HCT116 (cell line): Measurements from ENCODE around the gene ASB15. TPM values are rescaled to one million over a fixed set of nuclear protein-coding genes. Genes with fewer than 3 reads are reported as not detected.

Experiments used
- ATAC-seq: fragments of 200-7000 bp; cut with Tn5 transposase; 2 replicates; pipeline ENCODE4 v1.9.1; 2020; ENCODE audit warnings: mild to moderate bottlenecking, moderate library complexity
- BruUV-seq: library from RNA; stranded (reverse); fragments of 400-500 nt; replicated peaks from 2 replicates; lab custom pipeline; 2021; lab: Mats Ljungman, UMichigan
- CTCF ChIA-PET: fragments of 300-600 bp; sonication (Branson Sonifier 250); formaldehyde crosslinking; loops from one replicate; lab custom pipeline; 2021; ENCODE audit warnings: antibody characterized with exemption; lab: Charles Lee
- POLR2A ChIA-PET: fragments of 300-600, 350-600 bp; sonication (Branson Sonifier 250); formaldehyde crosslinking; loops from one replicate; lab custom pipeline; 2021; ENCODE audit warnings: antibody characterized with exemption; lab: Charles Lee
- RAD21 ChIA-PET, 2 experiments: fragments of 300-600 bp; sonication (Branson Sonifier 250); formaldehyde crosslinking; loops; one replicate each; lab custom pipeline; 2023; ENCODE audit warnings: low total read pairs in 2 of 2; ENCODE audit not compliant: uncharacterized antibody in 2 of 2, unreplicated experiment in 2 of 2, low non-redundant PET in 1 of 2; lab: Charles Lee
- DNase-seq: peaks from one replicate; pipeline ENCODE4 v3.0.0-alpha.2; 2010; ENCODE audit warnings: low read depth, low spot score
- H2AFZ ChIP-seq: fragments of 200-600 bp; shearing (Covaris generic), sonication (generic); 2 replicates; pipeline ENCODE4 v1.6.1; 2017; ENCODE audit warnings: low read depth, mixed run types, mixed read lengths, antibody characterized with exemption, low read length; ENCODE audit not compliant: poor library complexity, severe bottlenecking
- H3K27ac ChIP-seq: 2 replicates; pipeline ENCODE4 v1.5.1; 2012; ENCODE audit warnings: low read depth, low read length
- H3K27me3 ChIP-seq: fragments of 200-600 bp; sonication (generic); 2 replicates; pipeline ENCODE4 v1.6.1; 2016; ENCODE audit warnings: mixed run types, low read length, mixed read lengths; ENCODE audit not compliant: insufficient read depth
- H3K36me3 ChIP-seq, 2 experiments: fragments of 200-500 bp in 1 of 2; fragments of 200-600 bp in 1 of 2; sonication (Bioruptor generic) in 1 of 2; sonication (generic) in 1 of 2; 2 replicates each; pipeline versions ENCODE4 v1.5.1 to v1.6.1; 2014 to 2016; ENCODE audit warnings: low read length in 2 of 2, inconsistent platforms in 1 of 2, mixed read lengths in 1 of 2, mixed run types in 1 of 2; ENCODE audit not compliant: insufficient read depth in 2 of 2, control insufficient read depth in 1 of 2
- H3K4me1 ChIP-seq, 2 experiments: fragments of 200-600 bp in 1 of 2; sonication (generic) in 1 of 2; 2 replicates each; pipeline versions ENCODE4 v1.5.1 to v1.6.1; 2012 to 2017; ENCODE audit warnings: low read length in 2 of 2, inconsistent platforms in 1 of 2, mild to moderate bottlenecking in 1 of 2, mixed read lengths in 1 of 2, mixed run types in 1 of 2, moderate library complexity in 1 of 2; ENCODE audit not compliant: insufficient read depth in 2 of 2, control insufficient read depth in 1 of 2
- H3K4me2 ChIP-seq: fragments of 200-600 bp; sonication (generic); 2 replicates; pipeline ENCODE4 v1.6.1; 2017; ENCODE audit warnings: mixed run types, low read length, mixed read lengths
- H3K4me3 ChIP-seq, 2 experiments: fragments of 200-600 bp in 1 of 2; sonication (generic) in 1 of 2; replicated peaks in 1 of 2; 2 replicates each; pipeline ENCODE4 v1.5.1; 2011 to 2016; ENCODE audit warnings: low read length in 2 of 2, control low read depth in 1 of 2, low read depth in 1 of 2, mild to moderate bottlenecking in 1 of 2, mixed read lengths in 1 of 2, mixed run types in 1 of 2
- H3K79me2 ChIP-seq: fragments of 200-600 bp; sonication (generic); 2 replicates; pipeline ENCODE4 v1.6.1; 2017; ENCODE audit warnings: mild to moderate bottlenecking, mixed run types, low read length, moderate library complexity, mixed read lengths; ENCODE audit not compliant: insufficient read depth
- H3K9ac ChIP-seq: fragments of 200-600 bp; sonication (generic); 2 replicates; pipeline ENCODE4 v1.6.1; 2016; ENCODE audit warnings: low read length, mixed read lengths
- H3K9me2 ChIP-seq: fragments of 200-600 bp; sonication (generic), shearing (Covaris generic); 2 replicates; pipeline ENCODE4 v1.6.1; 2017; ENCODE audit warnings: mixed run types, mild to moderate bottlenecking, moderate library complexity; ENCODE audit not compliant: insufficient read depth
- H3K9me3 ChIP-seq, 2 experiments: fragments of 200-500 bp in 1 of 2; fragments of 200-600 bp in 1 of 2; sonication (Bioruptor generic) in 1 of 2; sonication (generic) in 1 of 2; 2 replicates each; pipeline ENCODE4 v1.6.1; 2014 to 2017; ENCODE audit warnings: low read length in 2 of 2, mixed read lengths in 2 of 2, inconsistent platforms in 1 of 2, low read depth in 1 of 2, mild to moderate bottlenecking in 1 of 2, mixed run types in 1 of 2, moderate library complexity in 1 of 2; ENCODE audit not compliant: control insufficient read depth in 1 of 2, insufficient read depth in 1 of 2
- H4K20me1 ChIP-seq: fragments of 200-600 bp; sonication (generic), shearing (Covaris generic); 2 replicates; pipeline ENCODE4 v1.6.1; 2017; ENCODE audit warnings: mixed run types, mild to moderate bottlenecking, moderate library complexity; ENCODE audit not compliant: insufficient read depth
- EZH2phosphoT487 ChIP-seq: fragments of 200-600 bp; IDR thresholded peaks from 2 replicates; pipeline ENCODE4 v1.6.1; 2018; ENCODE audit warnings: antibody characterized with exemption, borderline replicate concordance
- FOSL1 ChIP-seq: IDR thresholded peaks from 2 replicates; pipeline ENCODE4 v1.6.1; 2012; ENCODE audit warnings: low read depth
- SRF ChIP-seq: IDR thresholded peaks from 2 replicates; pipeline ENCODE4 v1.6.1; 2012; ENCODE audit warnings: low read depth
- intact Hi-C: fragments of 100-400 bp; cut with micrococcal nuclease; formaldehyde crosslinking; loops from 2 replicates; pipeline ENCODE4 v1.10.0; 2022
- total RNA-seq: library from RNA; stranded (reverse); gene quantifications from one replicate; pipeline ENCODE4 v1.2.1, GENCODE V29; 2021; ENCODE audit not compliant: unreplicated experiment
- TF ChIP-seq, protein P1 (sequence below), 3 experiments: fragments of 200-600 bp in 1 of 3; sonication (generic) in 1 of 3; IDR thresholded peaks in 2 of 3; conservative IDR thresholded peaks in 1 of 3; 2 replicates each; pipeline ENCODE4 v1.5.1; 2012 to 2017; ENCODE audit warnings: low read depth in 2 of 3, low read length in 2 of 3, antibody characterized with exemption in 1 of 3, borderline replicate concordance in 1 of 3, control low read depth in 1 of 3, mild to moderate bottlenecking in 1 of 3, mixed read lengths in 1 of 3, mixed run types in 1 of 3, moderate library complexity in 1 of 3; ENCODE audit not compliant: insufficient read depth in 1 of 3
- TF ChIP-seq, protein P2 (sequence below): IDR thresholded peaks from 2 replicates; pipeline ENCODE4 v1.6.1; 2012
- TF ChIP-seq, protein P3 (sequence below): IDR thresholded peaks from 2 replicates; pipeline ENCODE4 v1.6.1; 2012; ENCODE audit warnings: low read depth

ASB15 gene
- total RNA-seq, 1 experiment from 2014 or later = not detected

DNA sequence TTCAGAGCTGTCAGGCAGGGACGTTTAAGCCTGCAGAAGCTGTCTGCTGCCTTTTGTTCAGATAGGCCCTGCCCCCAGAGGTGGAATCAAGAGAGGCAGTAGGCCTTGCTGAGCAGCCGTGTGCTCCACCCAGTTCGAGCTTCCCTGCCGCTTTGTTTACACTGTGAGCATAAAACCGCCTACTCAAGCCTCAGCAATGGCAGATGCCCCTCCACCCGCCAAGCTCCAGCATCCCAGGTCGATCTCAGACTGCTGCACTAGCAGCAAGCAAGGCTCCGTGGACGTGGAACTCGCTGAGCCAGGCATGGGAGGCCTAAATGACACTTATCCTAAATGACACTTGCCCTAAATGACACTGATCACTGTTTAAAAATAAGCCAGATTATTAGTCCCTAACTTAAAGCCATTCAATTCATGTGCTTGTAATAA lies 6.8 kb upstream of the ASB15 start:
- Histone ChIP-seq H3K9me2 (peaks cover 5% of the 10 kb centered on the region; the same call in 1 of the 2 replicates), H2AFZ (no peak overlapping the region), H3K4me1 (no peaks in the 10 kb centered on the region), H3K27ac (no peak overlapping the region), H3K9ac (no peak overlapping the region), H3K4me2 (no peak overlapping the region), H4K20me1 (no peaks in the 10 kb centered on the region), H3K27me3 (no peaks in the 10 kb centered on the region), H3K4me3 (no peak overlapping the region), H3K9me3 (no peaks in the 10 kb centered on the region), H3K79me2 (no peaks in the 10 kb centered on the region), H3K36me3 (no peaks in the 10 kb centered on the region)
- BruUV-seq = no TSS peak
- intact Hi-C loops = no loop called here
- DNase-seq (no peak), ATAC-seq (no peak)
- RAD21 ChIA-PET = no interaction called here
- TF ChIP-seq SRF (no peak), EZH2phosphoT487 (no peak), FOSL1 (no peak)
- TF ChIP-seq, protein P1, sequence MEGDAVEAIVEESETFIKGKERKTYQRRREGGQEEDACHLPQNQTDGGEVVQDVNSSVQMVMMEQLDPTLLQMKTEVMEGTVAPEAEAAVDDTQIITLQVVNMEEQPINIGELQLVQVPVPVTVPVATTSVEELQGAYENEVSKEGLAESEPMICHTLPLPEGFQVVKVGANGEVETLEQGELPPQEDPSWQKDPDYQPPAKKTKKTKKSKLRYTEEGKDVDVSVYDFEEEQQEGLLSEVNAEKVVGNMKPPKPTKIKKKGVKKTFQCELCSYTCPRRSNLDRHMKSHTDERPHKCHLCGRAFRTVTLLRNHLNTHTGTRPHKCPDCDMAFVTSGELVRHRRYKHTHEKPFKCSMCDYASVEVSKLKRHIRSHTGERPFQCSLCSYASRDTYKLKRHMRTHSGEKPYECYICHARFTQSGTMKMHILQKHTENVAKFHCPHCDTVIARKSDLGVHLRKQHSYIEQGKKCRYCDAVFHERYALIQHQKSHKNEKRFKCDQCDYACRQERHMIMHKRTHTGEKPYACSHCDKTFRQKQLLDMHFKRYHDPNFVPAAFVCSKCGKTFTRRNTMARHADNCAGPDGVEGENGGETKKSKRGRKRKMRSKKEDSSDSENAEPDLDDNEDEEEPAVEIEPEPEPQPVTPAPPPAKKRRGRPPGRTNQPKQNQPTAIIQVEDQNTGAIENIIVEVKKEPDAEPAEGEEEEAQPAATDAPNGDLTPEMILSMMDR (IDR thresholded peaks at IDR 0.05 in 2 of 3, conservative IDR thresholded peaks at IDR 0.05 in 1 of 3; ENCODE audit: borderline replicate concordance in 1 of 3, insufficient read depth in 1 of 3, low read depth in 2 of 3, low read length in 2 of 3) = no peak
- TF ChIP-seq, protein P2, sequence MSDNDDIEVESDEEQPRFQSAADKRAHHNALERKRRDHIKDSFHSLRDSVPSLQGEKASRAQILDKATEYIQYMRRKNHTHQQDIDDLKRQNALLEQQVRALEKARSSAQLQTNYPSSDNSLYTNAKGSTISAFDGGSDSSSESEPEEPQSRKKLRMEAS = no peak
- TF ChIP-seq, protein P3, sequence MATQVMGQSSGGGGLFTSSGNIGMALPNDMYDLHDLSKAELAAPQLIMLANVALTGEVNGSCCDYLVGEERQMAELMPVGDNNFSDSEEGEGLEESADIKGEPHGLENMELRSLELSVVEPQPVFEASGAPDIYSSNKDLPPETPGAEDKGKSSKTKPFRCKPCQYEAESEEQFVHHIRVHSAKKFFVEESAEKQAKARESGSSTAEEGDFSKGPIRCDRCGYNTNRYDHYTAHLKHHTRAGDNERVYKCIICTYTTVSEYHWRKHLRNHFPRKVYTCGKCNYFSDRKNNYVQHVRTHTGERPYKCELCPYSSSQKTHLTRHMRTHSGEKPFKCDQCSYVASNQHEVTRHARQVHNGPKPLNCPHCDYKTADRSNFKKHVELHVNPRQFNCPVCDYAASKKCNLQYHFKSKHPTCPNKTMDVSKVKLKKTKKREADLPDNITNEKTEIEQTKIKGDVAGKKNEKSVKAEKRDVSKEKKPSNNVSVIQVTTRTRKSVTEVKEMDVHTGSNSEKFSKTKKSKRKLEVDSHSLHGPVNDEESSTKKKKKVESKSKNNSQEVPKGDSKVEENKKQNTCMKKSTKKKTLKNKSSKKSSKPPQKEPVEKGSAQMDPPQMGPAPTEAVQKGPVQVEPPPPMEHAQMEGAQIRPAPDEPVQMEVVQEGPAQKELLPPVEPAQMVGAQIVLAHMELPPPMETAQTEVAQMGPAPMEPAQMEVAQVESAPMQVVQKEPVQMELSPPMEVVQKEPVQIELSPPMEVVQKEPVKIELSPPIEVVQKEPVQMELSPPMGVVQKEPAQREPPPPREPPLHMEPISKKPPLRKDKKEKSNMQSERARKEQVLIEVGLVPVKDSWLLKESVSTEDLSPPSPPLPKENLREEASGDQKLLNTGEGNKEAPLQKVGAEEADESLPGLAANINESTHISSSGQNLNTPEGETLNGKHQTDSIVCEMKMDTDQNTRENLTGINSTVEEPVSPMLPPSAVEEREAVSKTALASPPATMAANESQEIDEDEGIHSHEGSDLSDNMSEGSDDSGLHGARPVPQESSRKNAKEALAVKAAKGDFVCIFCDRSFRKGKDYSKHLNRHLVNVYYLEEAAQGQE = no peak
- CTCF ChIA-PET = no interaction called here
- POLR2A ChIA-PET = interaction anchor here (0.6 kb wide), 1 partner anchor 43 kb away, joined by 3 read pairs; no protein-coding TSS in a partner anchor
